Astrocyte (in vitro differentiated cells and primary cell): ENCODE measurements around the gene MSN. TPM values are rescaled to one million over a fixed set of nuclear protein-coding genes. Genes with fewer than 3 reads are reported as not detected.

Experiments
- DNase-seq: peaks from one replicate; pipeline ENCODE4 v3.0.0-alpha.2; 2010; ENCODE audit warnings: low read depth
- FAIRE-seq: peaks from 2 replicates; lab custom pipeline; 2011; peaks lifted over from hg19 to GRCh38; lab: Jason Lieb, UNC
- H2AFZ ChIP-seq: 2 replicates; pipeline ENCODE4 v1.6.0; 2012; ENCODE audit warnings: low read depth, low read length, inconsistent platforms
- H3K27ac ChIP-seq: 2 replicates; pipeline ENCODE4 v1.5.1; 2011; ENCODE audit warnings: low read depth, low read length, inconsistent platforms
- H3K27me3 ChIP-seq: 2 replicates; pipeline ENCODE4 v1.6.0; 2011; ENCODE audit warnings: low read length, inconsistent platforms; ENCODE audit not compliant: insufficient read depth
- H3K36me3 ChIP-seq: 2 replicates; pipeline ENCODE4 v1.5.1; 2011; ENCODE audit warnings: low read length, inconsistent platforms; ENCODE audit not compliant: insufficient read depth
- H3K4me1 ChIP-seq: 2 replicates; pipeline ENCODE4 v1.5.1; 2011; ENCODE audit warnings: low read length, inconsistent platforms; ENCODE audit not compliant: insufficient read depth
- H3K4me2 ChIP-seq: 2 replicates; pipeline ENCODE4 v1.6.0; 2012; ENCODE audit warnings: low read length, inconsistent platforms
- H3K4me3 ChIP-seq: 2 replicates; pipeline ENCODE4 v1.5.1; 2011; ENCODE audit warnings: low read depth, mild to moderate bottlenecking, low read length, inconsistent platforms; ENCODE audit not compliant: insufficient read depth
- H3K79me2 ChIP-seq: 2 replicates; pipeline ENCODE4 v1.6.0; 2012; ENCODE audit warnings: mild to moderate bottlenecking, low read length, inconsistent platforms; ENCODE audit not compliant: insufficient read depth
- H3K9ac ChIP-seq: 2 replicates; pipeline ENCODE4 v1.6.0; 2012; ENCODE audit warnings: mild to moderate bottlenecking, low read length, inconsistent platforms
- H3K9me3 ChIP-seq: 2 replicates; pipeline ENCODE4 v1.5.1; 2012; ENCODE audit warnings: low read depth, mild to moderate bottlenecking, low read length, inconsistent platforms; ENCODE audit not compliant: insufficient read depth
- H4K20me1 ChIP-seq: 2 replicates; pipeline ENCODE4 v1.6.0; 2012; ENCODE audit warnings: low read length, inconsistent platforms; ENCODE audit not compliant: insufficient read depth
- H3K27ac Mint-ChIP-seq: one replicate; pipeline ENCODE4 v1.8.0; 2021; ENCODE audit warnings: mild to moderate bottlenecking, mixed read lengths; ENCODE audit not compliant: unreplicated experiment
- H3K27me3 Mint-ChIP-seq: one replicate; pipeline ENCODE4 v1.8.0; 2021; ENCODE audit warnings: low read depth, mixed read lengths; ENCODE audit not compliant: unreplicated experiment
- H3K36me3 Mint-ChIP-seq: one replicate; pipeline ENCODE4 v1.8.0; 2021; ENCODE audit warnings: low read depth, mixed read lengths; ENCODE audit not compliant: unreplicated experiment
- H3K4me1 Mint-ChIP-seq: one replicate; pipeline ENCODE4 v1.8.0; 2021; ENCODE audit warnings: low read depth, mixed read lengths; ENCODE audit not compliant: unreplicated experiment
- H3K4me3 Mint-ChIP-seq: one replicate; pipeline ENCODE4 v1.8.0; 2021; ENCODE audit warnings: mild to moderate bottlenecking, moderate library complexity, mixed read lengths; ENCODE audit not compliant: unreplicated experiment
- H3K9me3 Mint-ChIP-seq: one replicate; pipeline ENCODE4 v1.8.0; 2021; ENCODE audit warnings: mild to moderate bottlenecking, mixed read lengths; ENCODE audit not compliant: unreplicated experiment
- CTCF ChIP-seq: IDR thresholded peaks from 2 replicates; pipeline ENCODE4 v1.5.1; 2011; ENCODE audit warnings: low read depth, mild to moderate bottlenecking, inconsistent platforms, low read length, moderate library complexity; ENCODE audit not compliant: insufficient read depth
- EZH2 ChIP-seq: IDR thresholded peaks from 2 replicates; pipeline ENCODE4 v1.6.1; 2012; ENCODE audit warnings: mild to moderate bottlenecking, low read length, inconsistent platforms; ENCODE audit not compliant: insufficient read depth
- total RNA-seq: library from RNA; stranded (reverse); gene quantifications from 2 replicates; pipeline ENCODE4 v1.2.1, GENCODE V29; 2021

Gene MSN
- total RNA-seq, 1 donor from 2014 or later, result 369 TPM

GRCh38 chrX:65657659-65658058, 9.8 kb upstream of the MSN start:
- TF ChIP-seq EZH2 (no peak), CTCF (no peak)
- Histone ChIP-seq H3K9me3 (no peaks in the 10 kb centered on the region), H4K20me1 (no peaks in the 10 kb centered on the region), H3K9ac (no peak overlapping the region), H3K4me1 (no peaks in the 10 kb centered on the region), H3K27ac (no peak overlapping the region), H2AFZ (no peak overlapping the region), H3K4me2 (no peak overlapping the region), H3K4me3 (no peak overlapping the region), H3K36me3 (no peaks in the 10 kb centered on the region), H3K27me3 (no peaks in the 10 kb centered on the region), H3K79me2 (no peaks in the 10 kb centered on the region)
- no peak for DNase-seq
- Mint-ChIP-seq H3K36me3 (no peaks in the 10 kb centered on the region), H3K27me3 (no peaks in the 10 kb centered on the region), H3K4me3 (no peak overlapping the region), H3K9me3 (no peaks in the 10 kb centered on the region), H3K4me1 (peaks cover 5% of the 10 kb centered on the region), H3K27ac (no peak overlapping the region)
- FAIRE-seq, result no peak

- no peak for TF ChIP-seq EZH2
- TF ChIP-seq CTCF, result no peak
- no peaks in the 10 kb centered on the region for H3K36me3 Mint-ChIP-seq
- DNase-seq (no peak), FAIRE-seq (no peak)
- Histone ChIP-seq H3K4me2 (no peak overlapping the region), H3K79me2 (no peaks in the 10 kb centered on the region), H3K4me3 (no peak overlapping the region), H3K27me3 (no peaks in the 10 kb centered on the region), H3K36me3 (no peaks in the 10 kb centered on the region), H3K9me3 (no peaks in the 10 kb centered on the region), H3K27ac (no peak overlapping the region), H2AFZ (no peak overlapping the region), H3K9ac (no peak overlapping the region), H4K20me1 (no peaks in the 10 kb centered on the region), H3K4me1 (no peaks in the 10 kb centered on the region)
- H3K4me3 Mint-ChIP-seq, result no peak overlapping the region
- H3K27me3 Mint-ChIP-seq, result no peaks in the 10 kb centered on the region
- H3K4me1 Mint-ChIP-seq, result peaks cover 5% of the 10 kb centered on the region
- H3K9me3 Mint-ChIP-seq, result no peaks in the 10 kb centered on the region
- H3K27ac Mint-ChIP-seq, result no peak overlapping the region
These were observed 9.2 kb upstream of the MSN start for GRCh38 chrX:65658229-65658628.

DNA sequence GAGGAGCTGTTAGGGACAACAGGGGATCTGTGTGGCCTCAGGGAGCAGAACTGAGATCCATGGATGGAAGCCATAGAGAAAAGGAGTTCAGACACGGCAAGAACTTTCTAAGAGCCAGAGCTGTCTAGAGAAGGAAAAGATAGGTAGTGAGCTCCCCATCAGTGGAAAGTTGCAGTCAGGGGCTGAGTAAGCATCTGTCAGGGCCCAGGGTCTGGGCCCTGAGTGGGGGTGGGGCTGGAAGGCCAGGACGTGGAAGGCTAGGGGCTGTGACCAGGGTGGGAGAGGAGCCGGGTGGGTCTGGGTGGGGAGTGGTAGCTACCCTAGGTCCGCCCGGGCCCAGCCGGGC, 324 bp upstream of the MSN start:
- H3K27me3 Mint-ChIP-seq, result no peaks in the 10 kb centered on the region
- no peak for TF ChIP-seq CTCF
- TF ChIP-seq EZH2, result no peak
- no peaks in the 10 kb centered on the region for H3K9me3 Mint-ChIP-seq
- peak overlapping the region; percentile 44 for H3K4me2 ChIP-seq
- H3K27ac ChIP-seq, result peak overlapping the region; percentile 38
- no peaks in the 10 kb centered on the region for H3K27me3 ChIP-seq
- no peak overlapping the region for H2AFZ ChIP-seq
- H4K20me1 ChIP-seq, result peaks cover 32% of the 10 kb centered on the region
- peaks cover 45% of the 10 kb centered on the region for H3K79me2 ChIP-seq
- peak overlapping the region; percentile 80 for H3K4me3 Mint-ChIP-seq
- H3K36me3 ChIP-seq, result peaks cover 2% of the 10 kb centered on the region
- no peak overlapping the region for H3K4me3 ChIP-seq
- peaks cover 11% of the 10 kb centered on the region for H3K4me1 ChIP-seq
- peaks cover 16% of the 10 kb centered on the region for H3K4me1 Mint-ChIP-seq
- no peaks in the 10 kb centered on the region for H3K36me3 Mint-ChIP-seq
- no peak for DNase-seq
- peak overlapping the region; percentile 68 for H3K27ac Mint-ChIP-seq
- no peaks in the 10 kb centered on the region for H3K9me3 ChIP-seq
- H3K9ac ChIP-seq, result peak overlapping the region; percentile 65
- FAIRE-seq, result no peak
